ENCODE data around the gene LIM2.

Gene LIM2

GRCh38 chr19:51365211-51365964, 22.4 kb downstream of the LIM2 start:
- peak; percentile 40 for DNase-seq

GRCh38 chr19:51364200-51365106, 23.3 kb downstream of the LIM2 start:
- DNase-seq: no peak

- no peak for DNase-seq
Observed at GRCh38 chr19:51361239-51361638, 26.5 kb downstream of the LIM2 start.

- DNase-seq: no peak
Observed at GRCh38 chr19:51359294-51359693, 28.5 kb downstream of the LIM2 start.

- DNase-seq: no peak
Observed at GRCh38 chr19:51357952-51358351, 29.8 kb downstream of the LIM2 start.

GRCh38 chr19:51356159-51356801, 31.5 kb downstream of the LIM2 start:
- no peak for DNase-seq

- DNase-seq: no peak
Observed at GRCh38 chr19:51354742-51355148, 33.0 kb downstream of the LIM2 start.

GRCh38 chr19:51354103-51354741, 33.6 kb downstream of the LIM2 start:
- no peak for DNase-seq

GRCh38 chr19:51352783-51353360, 34.9 kb downstream of the LIM2 start:
- no peak for DNase-seq

- no peak for DNase-seq
Observed at GRCh38 chr19:51351266-51351990, 36.3 kb downstream of the LIM2 start.

GRCh38 chr19:51347209-51347928, 40.4 kb downstream of the LIM2 start:
- DNase-seq: no peak

- DNase-seq: no peak
Observed at GRCh38 chr19:51346742-51347141, 41.0 kb downstream of the LIM2 start.

GRCh38 chr19:51345076-51345620, 42.6 kb downstream of the LIM2 start:
- DNase-seq: no peak

- DNase-seq: no peak
Observed at GRCh38 chr19:51342631-51343569, 44.9 kb downstream of the LIM2 start.

GRCh38 chr19:51341976-51342580, 45.7 kb downstream of the LIM2 start, which contains the start of gene VSIG10L:
VSIG10L (minus strand) TSS chr19:51342139; CDS start chr19:51342124, 15 bp downstream.
- no peak for DNase-seq

- no peak for DNase-seq
Observed at GRCh38 chr19:51341066-51341465, 46.7 kb downstream of the LIM2 start.

- peak; percentile 77 for DNase-seq
Observed at GRCh38 chr19:51339687-51340656, 47.8 kb downstream of the LIM2 start.

- no peak for DNase-seq
Observed at GRCh38 chr19:51339313-51339686, 48.5 kb downstream of the LIM2 start.

Measured in GF-D8 (cell line).